HEK293T (cell line): ENCODE measurements around the gene DHFR.

ENCODE experiments used
- CTCF ChIA-PET: fragments of 350-600 bp; formaldehyde crosslinking; extraction: SDS; loops from one replicate; lab custom pipeline; 2021; ENCODE audit warnings: antibody characterized with exemption, inconsistent platforms; lab: Yijun Ruan, JAX
- POLR2A ChIA-PET: fragments of 350-600 bp; formaldehyde crosslinking; extraction: SDS; loops from one replicate; lab custom pipeline; 2020; ENCODE audit warnings: antibody characterized with exemption, inconsistent platforms; lab: Yijun Ruan, JAX
- DNase-seq: peaks from one replicate; pipeline ENCODE4 v3.0.0; 2012; ENCODE audit warnings: mixed read lengths; ENCODE audit errors: extremely low spot score
- ARNT ChIP-seq: fragments of 450-650 bp; IDR thresholded peaks from 2 replicates; pipeline ENCODE4 v1.6.1; 2017; ENCODE audit warnings: mild to moderate bottlenecking
- BHLHE40 ChIP-seq: fragments of 450-650 bp; IDR thresholded peaks from 2 replicates; pipeline ENCODE4 v1.6.1; 2016; ENCODE audit warnings: mild to moderate bottlenecking, moderate library complexity, borderline replicate concordance
- CTBP1 ChIP-seq: fragments of 450-650 bp; IDR thresholded peaks from 2 replicates; pipeline ENCODE4 v1.6.1; 2016; ENCODE audit warnings: borderline replicate concordance
- ELF4 ChIP-seq: fragments of 450-650 bp; IDR thresholded peaks from 2 replicates; pipeline ENCODE4 v1.6.1; 2017; ENCODE audit warnings: antibody characterized with exemption
- FOXA1 ChIP-seq: fragments of 450-650 bp; IDR thresholded peaks from 2 replicates; pipeline ENCODE4 v1.6.1; 2016; ENCODE audit warnings: mild to moderate bottlenecking
- FOXK2 ChIP-seq: fragments of 450-650 bp; IDR thresholded peaks from 2 replicates; pipeline ENCODE4 v1.6.1; 2016; ENCODE audit warnings: mild to moderate bottlenecking
- FOXM1 ChIP-seq: fragments of 450-650 bp; IDR thresholded peaks from 2 replicates; pipeline ENCODE4 v1.6.1; 2017; ENCODE audit warnings: mild to moderate bottlenecking, borderline replicate concordance
- HDGF ChIP-seq: fragments of 450-650 bp; IDR thresholded peaks from 2 replicates; pipeline ENCODE4 v1.6.1; 2017; ENCODE audit warnings: antibody characterized with exemption, borderline replicate concordance
- L3MBTL2 ChIP-seq: fragments of 450-650 bp; conservative IDR thresholded peaks from 2 replicates; pipeline ENCODE4 v1.6.1; 2016; ENCODE audit warnings: mild to moderate bottlenecking
- LEF1 ChIP-seq: fragments of 450-650 bp; IDR thresholded peaks from 2 replicates; pipeline ENCODE4 v1.6.1; 2017; ENCODE audit warnings: mild to moderate bottlenecking, borderline replicate concordance
- NFRKB ChIP-seq: fragments of 450-650 bp; IDR thresholded peaks from 2 replicates; pipeline ENCODE4 v1.6.1; 2016; ENCODE audit warnings: mild to moderate bottlenecking, moderate library complexity
- SP1 ChIP-seq: fragments of 450-650 bp; IDR thresholded peaks from 2 replicates; pipeline ENCODE4 v1.6.1; 2017
- SUZ12 ChIP-seq: fragments of 450-650 bp; IDR thresholded peaks from 2 replicates; pipeline ENCODE4 v1.6.1; 2016; ENCODE audit warnings: mild to moderate bottlenecking
- TARDBP ChIP-seq: fragments of 450-650 bp; IDR thresholded peaks from 2 replicates; pipeline ENCODE4 v1.6.1; 2016
- ZNF384 ChIP-seq: fragments of 450-650 bp; IDR thresholded peaks from 2 replicates; pipeline ENCODE4 v1.6.1; 2016
- TF ChIP-seq, protein P1 (sequence below): fragments of 450-650 bp; IDR thresholded peaks from 2 replicates; pipeline ENCODE4 v1.6.1; 2016

Gene DHFR

DNA sequence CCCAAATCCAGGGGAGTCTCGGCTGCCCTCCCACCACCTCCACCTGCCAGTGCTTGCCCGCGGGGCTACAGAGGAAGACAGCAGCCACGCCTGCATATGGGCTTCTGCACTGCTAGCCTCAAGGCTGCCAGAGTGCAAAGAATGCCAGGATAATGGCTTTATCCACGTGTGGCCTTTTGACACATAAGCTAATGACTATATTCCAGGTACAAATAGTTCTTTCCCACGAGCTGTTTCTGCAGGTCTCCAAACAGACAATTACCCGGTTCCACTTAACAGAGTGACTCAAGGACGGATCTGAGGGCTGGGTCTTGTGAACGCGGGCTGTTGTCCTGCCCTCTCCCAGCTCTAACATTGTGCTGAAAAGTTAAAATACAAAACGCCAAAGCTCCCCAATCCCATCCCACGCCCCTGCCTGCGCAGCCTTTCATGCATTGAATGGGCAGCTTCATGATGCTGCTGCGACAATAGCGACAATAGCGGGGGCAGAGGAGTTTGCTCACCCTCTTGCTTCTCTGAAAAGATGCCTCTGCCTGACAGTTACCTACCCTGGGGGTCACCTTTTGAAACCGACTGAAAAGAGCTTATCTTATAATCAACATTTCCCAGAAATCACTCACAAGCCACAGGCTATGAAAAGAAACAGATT is 39.4 kb downstream of the DHFR start:
- POLR2A ChIA-PET, result no interaction called here
- no peak for DNase-seq
- CTCF ChIA-PET, result interaction anchor here (0.7 kb wide), 1 partner anchor 12 kb away, joined by 4 read pairs; no protein-coding TSS in a partner anchor
- no peak for TF ChIP-seq ELF4

DNA sequence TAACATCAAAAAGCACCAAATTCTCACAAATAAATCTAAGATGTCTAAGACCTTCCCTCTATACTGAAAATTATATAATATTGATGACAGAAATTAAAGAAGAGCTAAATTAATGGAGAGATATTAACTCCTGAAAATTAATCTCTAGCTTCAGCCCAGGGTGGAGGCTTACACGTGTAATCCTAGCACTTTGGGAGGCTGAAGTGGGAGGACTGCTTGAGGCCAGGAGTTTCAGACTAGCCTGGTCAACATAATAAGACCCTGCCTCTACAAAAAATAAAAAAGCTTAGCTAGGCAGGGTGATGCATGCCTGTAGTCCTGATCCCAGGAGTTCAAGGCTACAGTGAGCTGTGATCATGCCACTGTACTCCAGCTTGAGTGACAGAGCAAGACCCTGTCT is 45.1 kb downstream of the DHFR start:
- ChIA-PET POLR2A (no interaction called here), CTCF (no interaction called here)
- TF ChIP-seq, protein P1, sequence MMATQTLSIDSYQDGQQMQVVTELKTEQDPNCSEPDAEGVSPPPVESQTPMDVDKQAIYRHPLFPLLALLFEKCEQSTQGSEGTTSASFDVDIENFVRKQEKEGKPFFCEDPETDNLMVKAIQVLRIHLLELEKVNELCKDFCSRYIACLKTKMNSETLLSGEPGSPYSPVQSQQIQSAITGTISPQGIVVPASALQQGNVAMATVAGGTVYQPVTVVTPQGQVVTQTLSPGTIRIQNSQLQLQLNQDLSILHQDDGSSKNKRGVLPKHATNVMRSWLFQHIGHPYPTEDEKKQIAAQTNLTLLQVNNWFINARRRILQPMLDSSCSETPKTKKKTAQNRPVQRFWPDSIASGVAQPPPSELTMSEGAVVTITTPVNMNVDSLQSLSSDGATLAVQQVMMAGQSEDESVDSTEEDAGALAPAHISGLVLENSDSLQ, result no peak
- TF ChIP-seq LEF1 (no peak), ARNT (no peak)
- no peak for DNase-seq

DNA sequence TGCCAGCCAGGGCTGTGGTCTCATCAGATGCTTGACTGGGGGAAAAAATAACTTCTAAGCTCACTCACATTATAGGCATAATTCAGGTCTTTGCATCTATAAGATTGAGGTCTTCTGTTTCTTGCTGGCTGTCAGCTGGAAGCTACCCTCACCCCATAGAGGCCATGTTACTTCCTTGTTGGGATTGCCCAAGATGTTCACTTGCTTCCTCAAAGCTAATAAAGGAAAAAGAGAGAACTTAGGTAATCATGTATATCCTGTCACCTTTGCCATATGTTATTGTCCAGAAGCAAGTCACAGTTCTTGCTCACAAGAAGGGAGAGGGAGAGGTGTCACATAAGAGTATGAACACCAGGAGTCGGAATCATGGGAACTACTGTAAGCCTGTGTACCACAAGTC is 46.1 kb downstream of the DHFR start:
- TF ChIP-seq, protein P1, result no peak
- TF ChIP-seq HDGF, result no peak
- no peak for TF ChIP-seq FOXM1
- no peak for TF ChIP-seq ARNT
- no peak for TF ChIP-seq ELF4
- no peak for TF ChIP-seq TARDBP
- no peak for TF ChIP-seq NFRKB
- TF ChIP-seq BHLHE40, result no peak
- TF ChIP-seq L3MBTL2, result no peak
- no peak for TF ChIP-seq SUZ12
- TF ChIP-seq LEF1, result no peak
- no peak for DNase-seq
- POLR2A ChIA-PET, result no interaction called here
- CTCF ChIA-PET, result no interaction called here

DNA sequence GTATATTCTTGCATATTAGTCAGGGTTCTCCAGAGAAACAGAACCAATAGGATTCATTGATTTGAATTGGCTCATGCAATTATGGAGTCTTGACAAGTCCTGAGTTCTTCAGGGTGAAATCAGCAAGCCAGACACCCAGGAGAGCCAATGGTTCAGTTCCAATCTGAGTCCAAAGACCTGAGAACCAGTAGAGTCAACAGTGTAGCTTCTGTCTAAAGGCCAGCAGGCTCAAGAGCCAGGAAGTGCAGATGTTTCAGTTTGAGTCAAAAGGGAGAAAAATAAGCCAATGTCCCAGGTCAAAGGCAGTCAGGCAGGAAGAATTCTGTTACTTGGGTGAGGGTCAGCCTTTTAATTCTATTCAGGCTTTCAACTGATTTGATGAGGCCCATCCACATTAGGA is 47.0 kb downstream of the DHFR start:
- ChIA-PET POLR2A (no interaction called here), CTCF (no interaction called here)
- no peak for DNase-seq
- TF ChIP-seq FOXA1 (no peak), CTBP1 (no peak), L3MBTL2 (no peak), FOXK2 (no peak), FOXM1 (no peak), HDGF (no peak), ZNF384 (no peak), NFRKB (no peak), SP1 (no peak), LEF1 (no peak), TARDBP (no peak), SUZ12 (no peak), BHLHE40 (no peak), ARNT (no peak), ELF4 (no peak)
- TF ChIP-seq, protein P1, result no peak

DNA sequence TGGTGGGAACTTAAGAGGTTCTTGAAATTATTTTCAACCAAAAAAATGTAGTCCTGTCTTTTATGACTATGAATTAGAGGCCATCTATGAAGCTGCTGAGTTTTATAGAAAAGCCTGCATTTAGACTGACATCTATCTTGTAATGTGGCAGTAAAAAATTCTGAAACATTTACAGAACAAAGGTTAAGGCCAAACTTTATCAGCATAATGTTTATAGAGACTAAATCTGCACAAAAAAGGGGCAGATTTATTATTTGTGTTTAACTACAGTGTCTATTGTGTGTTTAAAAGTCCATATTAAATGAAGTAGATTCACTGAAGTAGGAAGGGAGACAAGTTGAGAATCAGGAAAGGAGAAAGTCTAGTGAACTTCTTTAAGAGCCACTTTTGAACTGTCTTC is 47.4 kb downstream of the DHFR start:
- POLR2A ChIA-PET, result no interaction called here
- no peak for DNase-seq
- CTCF ChIA-PET, result no interaction called here
- no peak for TF ChIP-seq FOXK2

DNA sequence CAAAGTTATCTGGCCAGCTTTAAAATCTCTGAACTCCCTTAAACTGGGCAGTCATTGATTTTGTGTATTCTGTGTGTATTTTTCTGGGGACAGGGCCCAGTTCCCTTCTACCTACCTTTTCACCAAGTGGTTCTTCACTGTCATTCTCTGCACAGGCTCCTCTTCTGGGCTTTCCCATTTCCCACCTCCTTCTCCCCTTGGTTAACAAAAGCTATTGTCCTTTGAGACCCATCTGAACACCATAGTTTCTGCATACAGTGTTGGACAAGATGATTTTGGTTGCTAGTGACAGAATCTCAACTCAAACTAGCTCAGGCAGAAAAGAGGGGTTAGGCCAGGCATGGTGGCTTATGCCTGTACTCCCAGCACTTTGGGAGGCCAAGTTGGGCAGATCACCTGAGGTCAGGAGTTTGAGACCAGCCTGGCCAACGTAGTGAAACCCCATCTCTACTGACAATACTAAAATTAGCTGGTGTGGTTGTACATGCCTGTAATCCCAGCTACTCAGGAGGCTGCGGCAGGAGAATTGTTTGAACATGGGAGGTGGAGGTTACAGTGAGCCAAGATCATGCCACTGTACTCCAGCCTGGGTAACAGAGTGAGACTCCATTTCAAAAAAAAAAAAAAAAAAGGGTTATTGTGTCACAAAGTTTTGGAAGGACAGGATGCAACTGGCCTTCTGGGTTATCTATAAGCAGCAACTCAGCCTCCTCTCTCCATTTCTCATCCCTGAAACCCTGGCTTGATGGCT is 53.7 kb downstream of the DHFR start:
- POLR2A ChIA-PET, result no interaction called here
- CTCF ChIA-PET, result no interaction called here
- no peak for DNase-seq
- TF ChIP-seq FOXM1 (no peak), SP1 (no peak), TARDBP (no peak), ARNT (no peak), LEF1 (no peak), L3MBTL2 (no peak), ELF4 (no peak), CTBP1 (no peak), FOXK2 (no peak), ZNF384 (no peak), FOXA1 (no peak)

DNA sequence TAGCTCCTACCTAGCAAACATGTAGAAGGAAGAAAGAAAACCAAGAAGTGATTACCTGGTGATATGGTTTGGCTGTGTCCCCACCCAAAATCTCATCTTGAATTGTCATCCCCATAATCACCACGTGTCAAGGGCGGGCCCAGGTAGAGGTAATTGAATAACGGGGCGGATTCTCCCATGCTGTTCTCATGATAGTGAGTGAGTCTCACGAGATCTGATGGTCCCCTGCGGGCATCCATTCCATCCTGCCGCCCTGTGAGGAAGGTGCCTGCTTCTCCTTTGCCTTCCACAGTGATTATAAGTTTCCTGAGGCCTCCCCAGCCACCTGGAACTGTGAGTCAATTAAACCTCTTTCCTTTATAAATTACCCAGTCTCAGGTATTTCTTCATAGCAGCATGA is 57.3 kb downstream of the DHFR start:
- TF ChIP-seq BHLHE40 (no peak), FOXK2 (no peak), CTBP1 (no peak), HDGF (no peak), L3MBTL2 (no peak), ZNF384 (no peak)
- ChIA-PET POLR2A (no interaction called here), CTCF (no interaction called here)
- no peak for DNase-seq
